Fibroblast of lung (primary cell): ENCODE data around the gene CLSTN1. TPM values are rescaled to one million over a fixed set of nuclear protein-coding genes. Genes with fewer than 3 reads are reported as not detected.

Experiments
- DNase-seq, 2 donors: peaks; one replicate each; pipeline versions ENCODE4 v3.0.0 to v3.0.0-alpha.2; 2010; ENCODE audit warnings: low read depth in 2 of 2
- H2AFZ ChIP-seq: 2 replicates; pipeline ENCODE4 v1.5.1; 2012; ENCODE audit warnings: low read length, control low read depth, inconsistent platforms
- H3K27ac ChIP-seq: 2 replicates; pipeline ENCODE4 v1.5.1; 2011; ENCODE audit warnings: low read length, control low read depth; ENCODE audit not compliant: insufficient read depth
- H3K27me3 ChIP-seq: 2 replicates; pipeline ENCODE4 v1.5.1; 2011; ENCODE audit warnings: mild to moderate bottlenecking, low read length; ENCODE audit not compliant: control insufficient read depth, insufficient read depth
- H3K36me3 ChIP-seq: 2 replicates; pipeline ENCODE4 v1.5.1; 2011; ENCODE audit warnings: low read length; ENCODE audit not compliant: control insufficient read depth, insufficient read depth
- H3K4me1 ChIP-seq: 2 replicates; pipeline ENCODE4 v1.5.1; 2011; ENCODE audit warnings: low read length; ENCODE audit not compliant: control insufficient read depth, insufficient read depth; ENCODE audit errors: extremely low read depth
- H3K4me2 ChIP-seq: 2 replicates; pipeline ENCODE4 v1.5.1; 2011; ENCODE audit warnings: low read length, control low read depth; ENCODE audit not compliant: insufficient read depth; ENCODE audit errors: extremely low read depth
- H3K4me3 ChIP-seq, 4 experiments: fragments of 200-600 bp in 1 of 4; sonication (generic) in 1 of 4; replicated peaks in 1 of 4; 2 replicates each; pipeline ENCODE4 v1.5.1; 2011 to 2016; ENCODE audit warnings: low read length in 4 of 4, low read depth in 3 of 4, mild to moderate bottlenecking in 3 of 4, control low read depth in 2 of 4, inconsistent platforms in 1 of 4, mixed read lengths in 1 of 4; ENCODE audit not compliant: insufficient read depth in 1 of 4; ENCODE audit errors: control extremely low read depth in 1 of 4
- H3K79me2 ChIP-seq: 2 replicates; pipeline ENCODE4 v1.5.1; 2012; ENCODE audit warnings: mild to moderate bottlenecking, low read length, inconsistent platforms; ENCODE audit not compliant: control insufficient read depth, insufficient read depth
- H3K9ac ChIP-seq: 2 replicates; pipeline ENCODE4 v1.5.1; 2011; ENCODE audit warnings: mild to moderate bottlenecking, low read length, control low read depth; ENCODE audit not compliant: insufficient read depth
- H3K9me3 ChIP-seq: 2 replicates; pipeline ENCODE4 v1.5.1; 2012; ENCODE audit warnings: low read depth, low read length; ENCODE audit not compliant: control insufficient read depth, insufficient read depth
- H4K20me1 ChIP-seq: 2 replicates; pipeline ENCODE4 v1.5.1; 2011; ENCODE audit warnings: low read length; ENCODE audit not compliant: control insufficient read depth, insufficient read depth; ENCODE audit errors: extremely low read depth
- EZH2 ChIP-seq: IDR thresholded peaks from 2 replicates; pipeline ENCODE4 v1.5.1; 2012; ENCODE audit warnings: low read length, control low read depth, mild to moderate bottlenecking; ENCODE audit errors: missing control alignments
- polyA plus RNA-seq, 2 donors: library from polyadenylated mRNA; depleted of rRNA in 1 of 2; stranded (reverse) in 1 of 2; unstranded in 1 of 2; fragments of >200 nt; gene quantifications; 2 replicates each; pipeline ENCODE4 v1.2.1, GENCODE V29; 2011 to 2012; ENCODE audit warnings: missing spikeins in 1 of 2
- total RNA-seq: library from RNA; depleted of rRNA; stranded (reverse); fragments of >200 nt; gene quantifications from 2 replicates; pipeline ENCODE4 v1.2.1, GENCODE V29; 2014
- TF ChIP-seq, protein P1 (sequence below), 2 donors: IDR thresholded peaks in 1 of 2; conservative IDR thresholded peaks in 1 of 2; 1 replicate in 1 of 2; 2 replicates in 1 of 2; pipeline ENCODE4 v1.5.1; 2011 to 2012; ENCODE audit warnings: low read length in 2 of 2, control low read depth in 1 of 2, inconsistent platforms in 1 of 2, low read depth in 1 of 2, mild to moderate bottlenecking in 1 of 2

Gene CLSTN1
- total and polyA plus RNA-seq, 2 donors (not counting 1 experiment from before 2014, with no cell fraction given) = 57.4 to 115 TPM

DNA sequence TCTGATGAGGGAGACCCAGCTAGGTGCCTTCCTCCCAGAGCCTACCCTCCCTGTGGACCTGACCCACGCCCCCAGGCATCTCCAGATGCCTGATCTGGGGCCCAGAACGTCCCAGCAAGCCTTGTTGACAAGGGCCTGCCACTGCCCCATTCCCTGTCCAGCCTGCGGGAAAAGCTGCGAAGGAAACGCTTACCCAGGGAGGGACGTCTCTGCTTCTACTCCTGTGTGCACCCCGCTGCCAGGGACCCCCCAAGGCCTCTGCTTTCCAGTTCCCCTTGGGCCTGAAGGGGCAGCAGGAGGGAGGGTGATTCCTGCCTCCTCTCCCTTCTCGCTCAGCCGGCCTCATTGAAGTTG lies 11.6 kb upstream of the CLSTN1 start:
- TF ChIP-seq EZH2 = no peak
- TF ChIP-seq, protein P1, sequence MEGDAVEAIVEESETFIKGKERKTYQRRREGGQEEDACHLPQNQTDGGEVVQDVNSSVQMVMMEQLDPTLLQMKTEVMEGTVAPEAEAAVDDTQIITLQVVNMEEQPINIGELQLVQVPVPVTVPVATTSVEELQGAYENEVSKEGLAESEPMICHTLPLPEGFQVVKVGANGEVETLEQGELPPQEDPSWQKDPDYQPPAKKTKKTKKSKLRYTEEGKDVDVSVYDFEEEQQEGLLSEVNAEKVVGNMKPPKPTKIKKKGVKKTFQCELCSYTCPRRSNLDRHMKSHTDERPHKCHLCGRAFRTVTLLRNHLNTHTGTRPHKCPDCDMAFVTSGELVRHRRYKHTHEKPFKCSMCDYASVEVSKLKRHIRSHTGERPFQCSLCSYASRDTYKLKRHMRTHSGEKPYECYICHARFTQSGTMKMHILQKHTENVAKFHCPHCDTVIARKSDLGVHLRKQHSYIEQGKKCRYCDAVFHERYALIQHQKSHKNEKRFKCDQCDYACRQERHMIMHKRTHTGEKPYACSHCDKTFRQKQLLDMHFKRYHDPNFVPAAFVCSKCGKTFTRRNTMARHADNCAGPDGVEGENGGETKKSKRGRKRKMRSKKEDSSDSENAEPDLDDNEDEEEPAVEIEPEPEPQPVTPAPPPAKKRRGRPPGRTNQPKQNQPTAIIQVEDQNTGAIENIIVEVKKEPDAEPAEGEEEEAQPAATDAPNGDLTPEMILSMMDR (conservative IDR thresholded peaks at IDR 0.05 in 1 of 2, IDR thresholded peaks at IDR 0.05 in 1 of 2; ENCODE audit: low read depth in 1 of 2, low read length in 2 of 2) = no peak
- DNase-seq = no peak
- Histone ChIP-seq H3K9me3 (no peaks in the 10 kb centered on the region), H3K36me3 (no peaks in the 10 kb centered on the region), H3K27me3 (no peaks in the 10 kb centered on the region), H3K27ac (no peak overlapping the region), H3K4me2 (peak overlapping the region; percentile 35), H3K4me1 (peaks cover 2% of the 10 kb centered on the region), H4K20me1 (no peaks in the 10 kb centered on the region), H3K4me3 (no peak overlapping the region), H3K9ac (no peak overlapping the region), H3K79me2 (no peaks in the 10 kb centered on the region), H2AFZ (peak overlapping the region; percentile 71)

DNA sequence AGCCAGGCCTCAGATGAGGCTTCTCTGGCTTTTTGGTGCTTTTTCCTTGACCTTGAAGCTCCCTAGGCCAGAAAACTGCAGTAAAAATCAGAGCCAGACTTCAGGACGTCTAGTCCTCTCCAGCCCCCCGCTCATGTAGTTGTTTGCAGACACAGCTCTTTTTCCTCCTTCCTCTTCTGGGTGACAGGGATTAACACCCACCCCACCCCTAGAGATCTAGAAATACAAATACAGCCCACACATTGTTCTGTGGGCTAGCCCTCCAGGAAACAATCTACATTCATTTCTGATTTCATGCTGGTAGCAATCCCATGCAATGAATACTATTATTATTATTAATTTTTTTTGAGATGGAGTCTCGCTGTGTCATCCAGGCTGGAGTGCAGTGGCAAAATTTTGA lies 9.9 kb upstream of the CLSTN1 start:
- no peaks in the 10 kb centered on the region for H3K27me3 ChIP-seq
- no peak overlapping the region for H3K27ac ChIP-seq
- no peaks in the 10 kb centered on the region for H3K36me3 ChIP-seq
- no peak overlapping the region for H3K9ac ChIP-seq
- H3K4me1 ChIP-seq = peaks cover 2% of the 10 kb centered on the region
- H4K20me1 ChIP-seq = no peaks in the 10 kb centered on the region
- H3K79me2 ChIP-seq = no peaks in the 10 kb centered on the region
- H3K4me3 ChIP-seq = no peak overlapping the region
- no peaks in the 10 kb centered on the region for H3K9me3 ChIP-seq
- H2AFZ ChIP-seq = no peak overlapping the region
- TF ChIP-seq, protein P1 (conservative IDR thresholded peaks at IDR 0.05 in 1 of 2, IDR thresholded peaks at IDR 0.05 in 1 of 2; ENCODE audit: low read depth in 1 of 2, low read length in 2 of 2) = no peak
- TF ChIP-seq EZH2 = no peak
- DNase-seq = no peak
- H3K4me2 ChIP-seq = no peak overlapping the region

DNA sequence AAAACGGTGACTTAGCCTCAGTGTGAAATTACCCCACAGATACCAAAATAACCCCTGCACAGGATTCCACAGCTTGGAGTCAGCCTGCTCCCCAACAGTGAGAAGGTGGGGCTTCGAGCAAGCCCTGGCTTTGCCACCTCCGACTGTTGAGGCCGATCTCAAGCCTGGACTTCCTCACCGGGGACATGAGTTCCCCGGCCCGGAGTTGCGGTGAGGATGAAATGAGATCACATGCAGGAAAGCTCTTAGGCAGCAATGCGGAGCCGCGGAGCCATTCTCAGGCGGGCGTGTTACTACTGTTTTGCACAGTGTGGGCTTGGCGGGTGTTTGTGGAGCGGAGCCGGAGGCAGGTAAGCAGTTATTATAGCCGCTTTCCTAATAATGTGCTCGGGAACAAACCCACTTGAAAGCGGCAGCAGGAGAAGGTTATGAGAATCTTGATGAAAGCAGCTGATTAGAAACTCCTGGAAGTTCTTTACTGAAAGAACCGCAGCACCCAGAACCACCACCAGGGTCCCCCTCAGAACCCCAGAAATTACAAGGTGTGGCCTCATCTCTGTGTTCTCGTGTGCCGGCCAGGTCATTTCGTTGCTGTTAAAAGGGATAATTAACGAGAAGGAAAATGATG lies 3.9 kb upstream of the CLSTN1 start:
- Histone ChIP-seq H3K4me2 (no peak overlapping the region), H2AFZ (no peak overlapping the region)

More for the DNA sequence above, 3.9 kb upstream of the CLSTN1 start:
- peaks cover 5% of the 10 kb centered on the region for H3K79me2 ChIP-seq
- no peak overlapping the region for H3K4me3 ChIP-seq
- H3K9ac ChIP-seq = no peak overlapping the region
- H4K20me1 ChIP-seq = no peaks in the 10 kb centered on the region
- peaks cover 6% of the 10 kb centered on the region for H3K4me1 ChIP-seq
- H3K9me3 ChIP-seq = no peaks in the 10 kb centered on the region
- no peaks in the 10 kb centered on the region for H3K36me3 ChIP-seq
- TF ChIP-seq, protein P1 (conservative IDR thresholded peaks at IDR 0.05 in 1 of 2, IDR thresholded peaks at IDR 0.05 in 1 of 2; ENCODE audit: low read depth in 1 of 2, low read length in 2 of 2) = peak; percentile 24 to 28
- no peak for TF ChIP-seq EZH2
- peak in 1 of 2 donors; percentile 56 for DNase-seq
- H3K27me3 ChIP-seq = no peaks in the 10 kb centered on the region
- H3K27ac ChIP-seq = no peak overlapping the region
